Lung (tissue), 12 donors: ENCODE results near the gene TMEM72. TPM values are rescaled to one million over a fixed set of nuclear protein-coding genes. Genes with fewer than 3 reads are reported as not detected.

Source experiments
- ATAC-seq: fragments of 200-7000 bp; cut with Tn5 transposase; one replicate; pipeline ENCODE4 v1.9.1; 2020; ENCODE audit warnings: moderate number of reproducible peaks; ENCODE audit not compliant: insufficient read depth, low FRiP score
- DNase-seq, 3 donors: peaks; one replicate each; pipeline ENCODE4 v3.0.0-alpha.2; 2013 to 2017
- H3K27ac ChIP-seq, 2 donors: one replicate each; pipeline ENCODE4 v1.5.1; 2013; ENCODE audit warnings: mild to moderate bottlenecking in 2 of 2, moderate library complexity in 2 of 2, control low read depth in 1 of 2, inconsistent platforms in 1 of 2, low read depth in 1 of 2, low read length in 1 of 2
- H3K27me3 ChIP-seq, 3 donors: one replicate each; pipeline ENCODE4 v1.5.1; 2013; ENCODE audit warnings: low read length in 2 of 3; ENCODE audit not compliant: control insufficient read depth in 3 of 3, insufficient read depth in 3 of 3
- H3K36me3 ChIP-seq, 4 donors: one replicate each; pipeline ENCODE4 v1.5.1; 2013; ENCODE audit warnings: low read length in 4 of 4, mild to moderate bottlenecking in 1 of 4, moderate library complexity in 1 of 4; ENCODE audit not compliant: control insufficient read depth in 4 of 4, insufficient read depth in 4 of 4
- H3K4me1 ChIP-seq, 5 donors: one replicate each; pipeline ENCODE4 v1.5.1; 2013; ENCODE audit warnings: low read length in 5 of 5, mild to moderate bottlenecking in 2 of 5, moderate library complexity in 1 of 5; ENCODE audit not compliant: control insufficient read depth in 5 of 5, insufficient read depth in 5 of 5
- H3K4me3 ChIP-seq: one replicate; pipeline ENCODE4 v1.5.1; 2013; ENCODE audit warnings: mild to moderate bottlenecking, control low read depth, moderate library complexity
- H3K9ac ChIP-seq, 2 donors: one replicate each; pipeline ENCODE4 v1.5.1; 2013; ENCODE audit warnings: low read length in 2 of 2, control low read depth in 1 of 2; ENCODE audit not compliant: insufficient read depth in 1 of 2
- H3K9me3 ChIP-seq, 4 donors: one replicate each; pipeline ENCODE4 v1.5.1; 2013; ENCODE audit warnings: low read length in 3 of 4, mild to moderate bottlenecking in 1 of 4, moderate library complexity in 1 of 4; ENCODE audit not compliant: control insufficient read depth in 4 of 4, insufficient read depth in 3 of 4
- WGBS, 2 donors: extraction: QIAGEN DNeasy Blood & Tissue Kit; methylation state at CpG; one replicate each; pipeline ENCODE4 v1.1.7; 2013; 5-methylcytosine and 5-hydroxymethylcytosine counted together
- polyA plus RNA-seq, 2 donors: library from polyadenylated mRNA; stranded (reverse); fragments of 200-250 nt; gene quantifications; one replicate each; pipeline ENCODE4 v1.2.1, GENCODE V29; 2013
- total RNA-seq, 2 donors: library from RNA; depleted of rRNA in 1 of 2; stranded (reverse); fragments of >200 nt in 1 of 2; gene quantifications; one replicate each; pipeline ENCODE4 v1.2.1, GENCODE V29; 2014 to 2021
- TF ChIP-seq, protein P1 (sequence below): IDR thresholded peaks from 2 replicates; pipeline ENCODE4 v1.5.1; 2012; ENCODE audit warnings: mild to moderate bottlenecking; ENCODE audit errors: control extremely low read depth, extremely low read depth
- donor health status: control.
- donor health status: control.
- donor health status: Bipolar disorder and iron deficiency.
- donor health status: healthy.
- donor health status: DM: yes; HTN: yes; CAD: no.

TMEM72 gene
- total and polyA plus RNA-seq, 4 donors, result 0.02 to 0.11 (median 0.04) TPM; not detected in 1

DNA sequence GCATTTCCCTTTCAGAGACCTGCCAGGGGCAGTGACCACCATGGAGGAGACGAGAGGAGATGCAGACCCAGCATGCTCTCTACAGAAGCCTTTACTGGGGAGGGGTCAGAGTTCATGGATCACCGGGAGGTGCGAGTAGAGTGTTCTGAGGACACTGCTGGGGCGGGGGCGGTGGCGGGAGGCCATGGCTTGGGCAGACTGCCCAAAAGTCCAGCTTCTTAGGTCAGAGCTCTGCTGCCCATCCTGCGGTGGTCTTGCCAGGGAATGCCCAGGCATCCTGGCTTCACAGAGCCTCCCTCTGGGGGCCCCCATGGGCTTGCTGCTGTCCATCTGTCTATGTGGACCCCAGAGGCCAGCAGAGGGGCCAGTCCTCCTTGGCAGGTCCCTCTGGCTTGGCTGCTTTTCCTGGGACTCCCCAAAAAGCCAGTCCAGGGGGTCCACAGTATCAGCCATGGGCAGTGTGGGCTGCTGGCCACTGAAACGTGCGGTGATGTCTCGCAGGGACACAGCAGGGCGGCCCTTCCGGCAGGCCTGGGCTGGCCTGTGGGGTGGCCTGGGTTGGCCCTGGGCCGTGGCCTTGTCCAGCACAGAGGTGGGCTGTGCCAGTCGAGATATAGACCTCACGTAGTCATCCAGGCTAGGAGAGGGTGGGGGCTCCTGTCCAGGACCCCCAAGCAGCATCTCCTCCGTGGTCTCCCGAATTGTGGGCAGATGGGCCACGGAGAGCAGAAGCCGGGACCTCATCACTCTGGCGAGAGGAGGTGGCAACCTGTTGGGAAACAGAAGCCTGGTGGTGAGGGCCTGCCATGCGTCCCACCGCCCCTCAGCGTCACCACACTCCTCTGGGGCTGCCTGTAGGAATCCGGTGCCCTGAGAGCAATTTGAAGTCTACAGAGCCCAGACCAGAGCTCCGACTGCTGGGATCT, 66.4 kb downstream of the TMEM72 start:
- H3K27me3 ChIP-seq, result no peaks in the 10 kb centered on the region
- H3K36me3 ChIP-seq, result peaks cover 0 to 2% (median 0%) of the 10 kb centered on the region in 4 donors
- no peak for ATAC-seq
- H3K4me3 ChIP-seq, result peak overlapping the region; percentile 67
- peak overlapping the region; percentile 87 to 95 for H3K27ac ChIP-seq
- TF ChIP-seq, protein P1, sequence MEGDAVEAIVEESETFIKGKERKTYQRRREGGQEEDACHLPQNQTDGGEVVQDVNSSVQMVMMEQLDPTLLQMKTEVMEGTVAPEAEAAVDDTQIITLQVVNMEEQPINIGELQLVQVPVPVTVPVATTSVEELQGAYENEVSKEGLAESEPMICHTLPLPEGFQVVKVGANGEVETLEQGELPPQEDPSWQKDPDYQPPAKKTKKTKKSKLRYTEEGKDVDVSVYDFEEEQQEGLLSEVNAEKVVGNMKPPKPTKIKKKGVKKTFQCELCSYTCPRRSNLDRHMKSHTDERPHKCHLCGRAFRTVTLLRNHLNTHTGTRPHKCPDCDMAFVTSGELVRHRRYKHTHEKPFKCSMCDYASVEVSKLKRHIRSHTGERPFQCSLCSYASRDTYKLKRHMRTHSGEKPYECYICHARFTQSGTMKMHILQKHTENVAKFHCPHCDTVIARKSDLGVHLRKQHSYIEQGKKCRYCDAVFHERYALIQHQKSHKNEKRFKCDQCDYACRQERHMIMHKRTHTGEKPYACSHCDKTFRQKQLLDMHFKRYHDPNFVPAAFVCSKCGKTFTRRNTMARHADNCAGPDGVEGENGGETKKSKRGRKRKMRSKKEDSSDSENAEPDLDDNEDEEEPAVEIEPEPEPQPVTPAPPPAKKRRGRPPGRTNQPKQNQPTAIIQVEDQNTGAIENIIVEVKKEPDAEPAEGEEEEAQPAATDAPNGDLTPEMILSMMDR, result no peak
- DNase-seq, result no peak
- H3K9ac ChIP-seq, result peak overlapping the region; percentile 28 to 63
- 47 to 59% methylated on average over 25 of the region's 25 CpGs for WGBS, 2 donors
- no peaks in the 10 kb centered on the region for H3K9me3 ChIP-seq
- H3K4me1 ChIP-seq, result peaks cover 0 to 55% (median 43%) of the 10 kb centered on the region in 5 donors

DNA sequence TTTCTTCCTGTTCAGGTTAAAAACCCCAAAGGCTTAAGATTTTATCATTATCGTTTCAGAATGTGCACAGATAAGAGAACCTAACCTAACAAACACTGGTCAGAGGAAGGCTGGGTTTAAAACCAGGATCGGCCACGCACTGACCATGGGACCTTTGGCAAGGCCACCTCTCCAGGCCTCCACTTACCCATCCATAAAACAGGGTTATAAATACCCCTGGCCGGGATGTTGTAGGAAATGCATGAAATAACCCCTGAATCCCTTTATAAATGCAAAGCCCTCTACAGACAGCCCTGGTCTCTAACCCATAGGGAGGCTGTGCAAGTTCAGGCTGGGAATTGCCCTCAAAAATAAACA, 67.1 kb downstream of the TMEM72 start:
- H3K9me3 ChIP-seq, result no peaks in the 10 kb centered on the region
- no peaks in the 10 kb centered on the region for H3K27me3 ChIP-seq
- H3K4me1 ChIP-seq, result peaks cover 0 to 55% (median 45%) of the 10 kb centered on the region in 5 donors
- no peak for ATAC-seq
- H3K9ac ChIP-seq, result peak overlapping the region; percentile 28 to 63
- no peak for DNase-seq
- peaks cover 0 to 2% (median 0%) of the 10 kb centered on the region in 4 donors for H3K36me3 ChIP-seq
- peak overlapping the region; percentile 87 to 95 for H3K27ac ChIP-seq
- WGBS, 2 donors, result 7 to 12% methylated on average over 4 of the region's 4 CpGs
- H3K4me3 ChIP-seq, result peak overlapping the region; percentile 67
- TF ChIP-seq, protein P1, result no peak

DNA sequence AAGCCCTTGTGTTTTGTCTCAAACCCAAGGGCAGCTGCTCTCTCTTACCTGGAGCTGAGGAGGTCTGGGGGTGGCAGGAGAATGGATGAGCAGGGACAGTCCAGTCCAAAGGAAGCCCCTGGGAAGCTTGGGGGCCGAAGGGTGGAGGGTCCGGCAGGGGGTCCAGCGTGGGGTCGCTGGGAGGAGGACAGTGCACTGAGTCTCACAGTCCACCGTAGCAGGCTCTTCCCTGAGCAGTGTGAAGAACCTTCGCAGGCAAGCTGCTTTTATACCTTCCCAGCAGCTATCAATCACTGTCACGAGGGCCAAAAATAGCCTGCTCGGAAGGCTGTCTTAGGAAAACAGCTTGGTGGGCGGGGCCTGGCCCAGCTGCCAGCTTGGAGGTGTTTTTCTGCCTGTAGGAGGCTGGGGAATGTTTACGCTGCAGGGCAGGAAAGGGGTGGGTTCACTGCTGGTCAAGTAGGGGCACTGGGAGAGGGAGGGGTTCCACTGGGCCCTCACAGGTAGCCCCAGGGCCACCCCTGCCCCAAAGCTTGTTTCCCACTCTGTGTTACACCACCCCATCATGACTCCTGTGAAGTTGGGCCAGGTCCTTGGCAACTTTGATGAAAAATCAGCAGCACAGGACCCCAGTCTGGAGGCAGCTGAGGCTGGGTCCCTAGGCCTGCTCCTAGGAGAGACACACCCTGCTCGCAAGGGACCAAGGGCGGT, 67.6 kb downstream of the TMEM72 start, which contains the start of gene DEPP1:
Gene DEPP1, minus strand, starts transcription at position 240 of the 711 bp plus-strand sequence. CDS start 779 bp downstream, outside the sequence.
- Histone ChIP-seq H3K4me1 (peaks cover 0 to 55% (median 46%) of the 10 kb centered on the region in 5 donors), H3K27me3 (no peaks in the 10 kb centered on the region)

More for the DNA sequence above, 67.6 kb downstream of the TMEM72 start, which contains the start of gene DEPP1:
- H3K36me3 ChIP-seq, result peaks cover 0 to 2% (median 0%) of the 10 kb centered on the region in 4 donors
- peak; percentile 61 for ATAC-seq
- peak within 1 kb of the TSS; percentile 67 for H3K4me3 ChIP-seq
- peak within 1 kb of the TSS; percentile 87 to 95 for H3K27ac ChIP-seq
- H3K9ac ChIP-seq, result peak within 1 kb of the TSS; percentile 28 to 63
- no peaks in the 10 kb centered on the region for H3K9me3 ChIP-seq
- DNase-seq, result peak; percentile 89 to 96 (median 90)
- TF ChIP-seq, protein P1, result peak; percentile 2
- 14 to 15% methylated on average over 12 of the region's 12 CpGs for WGBS, 2 donors
